BE2C (cell line): ENCODE data around the gene SLC12A4.

Source experiments
- DNase-seq: peaks from one replicate; pipeline ENCODE4 v3.0.0-alpha.2; 2020
- H3K27me3 ChIP-seq: fragments of 250-450 bp; sonication (Bioruptor Pico); 2 replicates; pipeline ENCODE4 v1.5.1; 2020; ENCODE audit warnings: mild to moderate bottlenecking
- H3K36me3 ChIP-seq: fragments of 250-450 bp; sonication (Bioruptor Pico); 2 replicates; pipeline ENCODE4 v1.5.1; 2020; ENCODE audit warnings: mild to moderate bottlenecking
- H3K4me1 ChIP-seq: fragments of 250-450 bp; sonication (Bioruptor Pico); 2 replicates; pipeline ENCODE4 v1.5.1; 2020
- H3K4me3 ChIP-seq: 2 replicates; pipeline ENCODE4 v1.5.1; 2011; ENCODE audit warnings: low read depth, low read length
- H3K9me3 ChIP-seq: fragments of 250-450 bp; sonication (Bioruptor Pico); 2 replicates; pipeline ENCODE4 v1.5.1; 2020
- TF ChIP-seq, protein P1 (sequence below): IDR thresholded peaks from 2 replicates; pipeline ENCODE4 v1.5.1; 2012; ENCODE audit warnings: mild to moderate bottlenecking, low read depth, low read length

Gene SLC12A4

DNA sequence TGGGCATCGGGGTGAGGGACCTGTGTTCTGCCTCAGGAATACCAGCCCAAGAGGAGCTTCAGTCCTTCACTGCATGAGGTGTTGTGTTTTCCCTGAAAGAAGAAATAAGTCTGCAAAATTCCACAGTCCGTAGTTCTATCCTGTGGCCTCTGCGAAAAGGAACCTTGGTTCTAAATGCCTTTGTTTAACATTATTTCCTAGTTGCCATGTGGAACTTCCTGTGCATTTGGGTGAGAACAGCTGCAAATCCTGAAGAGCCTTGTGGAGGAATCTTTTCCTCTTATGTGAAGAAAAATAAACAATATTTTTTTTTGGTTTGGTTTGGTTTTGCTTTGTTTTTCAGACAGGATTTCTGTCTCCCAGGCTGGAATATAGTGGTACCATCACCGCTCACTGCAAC is 65.6 kb downstream of the SLC12A4 start:
- Histone ChIP-seq H3K4me3 (no peak overlapping the region), H3K4me1 (no peaks in the 10 kb centered on the region), H3K36me3 (no peaks in the 10 kb centered on the region), H3K9me3 (no peaks in the 10 kb centered on the region), H3K27me3 (no peaks in the 10 kb centered on the region)
- no peak for DNase-seq
- TF ChIP-seq, protein P1, sequence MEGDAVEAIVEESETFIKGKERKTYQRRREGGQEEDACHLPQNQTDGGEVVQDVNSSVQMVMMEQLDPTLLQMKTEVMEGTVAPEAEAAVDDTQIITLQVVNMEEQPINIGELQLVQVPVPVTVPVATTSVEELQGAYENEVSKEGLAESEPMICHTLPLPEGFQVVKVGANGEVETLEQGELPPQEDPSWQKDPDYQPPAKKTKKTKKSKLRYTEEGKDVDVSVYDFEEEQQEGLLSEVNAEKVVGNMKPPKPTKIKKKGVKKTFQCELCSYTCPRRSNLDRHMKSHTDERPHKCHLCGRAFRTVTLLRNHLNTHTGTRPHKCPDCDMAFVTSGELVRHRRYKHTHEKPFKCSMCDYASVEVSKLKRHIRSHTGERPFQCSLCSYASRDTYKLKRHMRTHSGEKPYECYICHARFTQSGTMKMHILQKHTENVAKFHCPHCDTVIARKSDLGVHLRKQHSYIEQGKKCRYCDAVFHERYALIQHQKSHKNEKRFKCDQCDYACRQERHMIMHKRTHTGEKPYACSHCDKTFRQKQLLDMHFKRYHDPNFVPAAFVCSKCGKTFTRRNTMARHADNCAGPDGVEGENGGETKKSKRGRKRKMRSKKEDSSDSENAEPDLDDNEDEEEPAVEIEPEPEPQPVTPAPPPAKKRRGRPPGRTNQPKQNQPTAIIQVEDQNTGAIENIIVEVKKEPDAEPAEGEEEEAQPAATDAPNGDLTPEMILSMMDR: no peak

- Histone ChIP-seq H3K4me3 (no peak overlapping the region), H3K27me3 (no peaks in the 10 kb centered on the region), H3K4me1 (no peaks in the 10 kb centered on the region), H3K36me3 (no peaks in the 10 kb centered on the region), H3K9me3 (no peaks in the 10 kb centered on the region)
- TF ChIP-seq, protein P1: no peak
- DNase-seq: no peak
These were observed 66.7 kb downstream of the SLC12A4 start for GRCh38 chr16:67901734-67902133.

DNA sequence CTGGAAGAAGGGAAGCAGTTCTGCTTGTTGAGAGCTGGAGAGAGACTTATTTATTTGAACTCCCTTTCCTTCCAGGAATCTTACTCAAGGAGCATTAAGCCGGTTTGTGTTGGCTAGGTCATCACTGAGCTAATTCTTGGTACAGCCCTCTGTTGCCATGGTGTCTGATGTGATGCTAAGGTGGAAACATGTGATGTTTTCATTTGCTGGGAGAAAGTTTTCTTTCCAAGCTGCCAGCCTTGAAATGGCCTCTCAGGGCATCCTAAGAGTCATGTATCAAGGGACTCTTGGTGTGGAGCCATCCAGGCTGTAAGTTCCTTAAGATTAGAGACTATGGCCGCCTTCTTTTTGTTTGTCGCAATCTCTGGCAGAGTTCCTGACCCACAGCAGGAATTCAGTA is 71.2 kb downstream of the SLC12A4 start:
- H3K9me3 ChIP-seq: no peaks in the 10 kb centered on the region
- no peaks in the 10 kb centered on the region for H3K27me3 ChIP-seq
- TF ChIP-seq, protein P1: no peak
- DNase-seq: no peak
- H3K4me1 ChIP-seq: no peaks in the 10 kb centered on the region
- no peak overlapping the region for H3K4me3 ChIP-seq
- H3K36me3 ChIP-seq: no peaks in the 10 kb centered on the region; the same call in 1 of the 2 replicates

DNA sequence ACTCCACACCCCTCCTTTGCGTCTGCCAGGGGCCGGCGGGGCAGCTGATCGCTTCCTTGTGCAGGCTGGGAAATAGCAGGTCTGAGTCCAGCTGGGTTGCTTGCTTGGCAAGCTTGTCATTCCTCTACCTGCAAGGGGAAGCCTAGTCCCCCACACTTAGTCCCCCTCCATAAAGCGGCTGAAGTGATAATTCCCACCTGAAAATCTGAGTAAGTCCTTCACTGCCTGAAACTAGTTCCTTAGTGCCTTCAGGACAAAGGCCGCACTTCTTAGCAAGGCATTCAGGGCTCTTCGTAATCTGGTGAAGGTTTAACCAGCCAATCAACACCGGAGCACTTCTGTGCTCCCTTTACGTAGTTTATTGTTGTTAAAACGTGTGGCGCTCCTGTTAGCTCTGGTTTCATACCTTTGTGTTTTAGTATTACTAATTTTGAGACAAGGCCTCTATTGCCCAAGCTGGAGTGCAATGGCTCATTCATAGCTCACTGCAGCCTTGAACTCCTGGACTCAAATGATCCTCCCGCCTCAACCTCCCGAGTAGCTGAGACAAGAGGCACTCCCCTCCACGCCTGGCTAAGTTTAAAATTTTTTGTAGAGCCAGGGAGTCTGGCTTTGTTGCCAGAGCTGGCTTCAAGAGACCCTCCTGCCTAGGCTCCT is 74.6 kb downstream of the SLC12A4 start:
- Histone ChIP-seq H3K36me3 (no peaks in the 10 kb centered on the region; the same call in 1 of the 2 replicates), H3K4me1 (no peaks in the 10 kb centered on the region), H3K9me3 (no peaks in the 10 kb centered on the region), H3K4me3 (peak overlapping the region; percentile 83), H3K27me3 (no peaks in the 10 kb centered on the region)
- TF ChIP-seq, protein P1: no peak
- no peak for DNase-seq
